ENCODE data around the gene INIP.

The INIP gene

GRCh38 chr9:112665347-112665746, 52.6 kb downstream of the INIP start:
- no peak for DNase-seq

GRCh38 chr9:112664531-112664930, 53.4 kb downstream of the INIP start:
- DNase-seq, result no peak

GRCh38 chr9:112663681-112664080, 54.2 kb downstream of the INIP start:
- no peak for DNase-seq

GRCh38 chr9:112659906-112660305, 58.0 kb downstream of the INIP start:
- DNase-seq, result no peak

- DNase-seq, result no peak
These were observed 62.2 kb downstream of the INIP start for GRCh38 chr9:112655668-112656067.

GRCh38 chr9:112654282-112654681, 63.6 kb downstream of the INIP start:
- no peak for DNase-seq

GRCh38 chr9:112648624-112649023, 69.3 kb downstream of the INIP start:
- no peak for DNase-seq

- DNase-seq, result no peak
These were observed 70.3 kb downstream of the INIP start for GRCh38 chr9:112647596-112647995.

GRCh38 chr9:112642126-112642525, 75.8 kb downstream of the INIP start:
- DNase-seq, result no peak

- DNase-seq, result no peak
These were observed 77.6 kb downstream of the INIP start for GRCh38 chr9:112640311-112640710.
